ENCODE measurements around the gene CCSAP. TPM values are rescaled to one million over a fixed set of nuclear protein-coding genes. Genes with fewer than 3 reads are reported as not detected.

Gene CCSAP
- total RNA-seq, 2 donors from 2014 or later = 9.3 to 10.9 TPM

DNA sequence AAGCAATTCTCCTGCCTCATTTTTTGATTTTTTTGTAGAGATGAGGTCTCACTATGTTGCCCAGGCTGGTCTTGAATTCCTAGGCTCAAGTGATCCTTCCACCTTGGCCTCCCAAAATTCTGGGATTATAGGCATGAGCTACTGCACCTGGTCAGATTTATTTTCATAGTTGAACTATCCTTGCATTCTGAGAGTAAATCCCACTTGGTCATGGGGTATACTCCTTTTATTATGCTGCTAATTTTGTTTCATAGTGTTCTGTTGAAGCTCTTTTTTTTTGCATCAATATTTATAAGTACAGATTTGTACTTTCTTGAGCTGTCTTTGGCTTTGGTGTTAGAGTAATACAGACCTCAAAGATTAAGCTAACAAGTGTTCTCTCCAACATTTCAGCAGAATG lies 12.8 kb upstream of the CCSAP start:
- TF ChIP-seq, protein P1, sequence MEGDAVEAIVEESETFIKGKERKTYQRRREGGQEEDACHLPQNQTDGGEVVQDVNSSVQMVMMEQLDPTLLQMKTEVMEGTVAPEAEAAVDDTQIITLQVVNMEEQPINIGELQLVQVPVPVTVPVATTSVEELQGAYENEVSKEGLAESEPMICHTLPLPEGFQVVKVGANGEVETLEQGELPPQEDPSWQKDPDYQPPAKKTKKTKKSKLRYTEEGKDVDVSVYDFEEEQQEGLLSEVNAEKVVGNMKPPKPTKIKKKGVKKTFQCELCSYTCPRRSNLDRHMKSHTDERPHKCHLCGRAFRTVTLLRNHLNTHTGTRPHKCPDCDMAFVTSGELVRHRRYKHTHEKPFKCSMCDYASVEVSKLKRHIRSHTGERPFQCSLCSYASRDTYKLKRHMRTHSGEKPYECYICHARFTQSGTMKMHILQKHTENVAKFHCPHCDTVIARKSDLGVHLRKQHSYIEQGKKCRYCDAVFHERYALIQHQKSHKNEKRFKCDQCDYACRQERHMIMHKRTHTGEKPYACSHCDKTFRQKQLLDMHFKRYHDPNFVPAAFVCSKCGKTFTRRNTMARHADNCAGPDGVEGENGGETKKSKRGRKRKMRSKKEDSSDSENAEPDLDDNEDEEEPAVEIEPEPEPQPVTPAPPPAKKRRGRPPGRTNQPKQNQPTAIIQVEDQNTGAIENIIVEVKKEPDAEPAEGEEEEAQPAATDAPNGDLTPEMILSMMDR (conservative IDR thresholded peaks at IDR 0.05) = no peak

DNA sequence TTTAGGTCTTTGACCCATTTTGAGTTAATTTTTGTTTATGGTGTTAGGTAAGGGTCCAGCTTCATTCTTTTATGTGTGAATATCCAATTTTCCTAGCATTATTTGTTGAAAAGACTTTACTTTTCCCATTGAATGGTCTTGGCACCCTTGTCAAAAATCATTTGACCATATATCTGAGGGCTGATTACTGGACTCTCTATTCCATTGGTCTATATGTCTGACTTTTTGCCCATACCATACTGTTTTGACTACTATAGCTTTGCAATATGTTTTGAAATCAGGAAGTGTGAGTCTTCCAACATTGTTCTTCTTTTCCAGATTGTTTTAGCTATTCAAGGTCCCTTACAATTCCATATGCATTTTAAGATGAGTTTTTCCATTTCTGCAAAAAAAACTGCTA lies 11.4 kb upstream of the CCSAP start:
- Mint-ChIP-seq H3K4me1 (no peaks in the 10 kb centered on the region), H3K27me3 (ENCODE audit: insufficient read depth) (peaks cover 2% of the 10 kb centered on the region), H3K9me3 (peaks cover 19% of the 10 kb centered on the region), H3K4me3 (no peak overlapping the region), H3K27ac (no peak overlapping the region), H3K36me3 (ENCODE audit: low read depth) (no peaks in the 10 kb centered on the region)
- Histone ChIP-seq H3K27ac (ENCODE audit: low read depth, low read length) (no peak overlapping the region), H3K4me1 (ENCODE audit: control insufficient read depth, insufficient read depth, low read length) (no peaks in the 10 kb centered on the region), H3K9ac (ENCODE audit: extremely low read depth, low read length, poor library complexity, severe bottlenecking) (no peak overlapping the region), H3K9me3 (ENCODE audit: control insufficient read depth, low read length) (peaks cover 24% of the 10 kb centered on the region), H3K36me3 (ENCODE audit: control insufficient read depth, insufficient read depth, low read length) (no peaks in the 10 kb centered on the region), H3K27me3 (ENCODE audit: control insufficient read depth, insufficient read depth, low read length, poor library complexity, severe bottlenecking) (no peaks in the 10 kb centered on the region), H3K4me3 (ENCODE audit: low read length) (no peak overlapping the region)
- TF ChIP-seq, protein P1 (conservative IDR thresholded peaks at IDR 0.05) = no peak
- DNase-seq = no peak

More for the DNA sequence above, 12.8 kb upstream of the CCSAP start:
- Histone ChIP-seq H3K9ac (ENCODE audit: extremely low read depth, low read length, poor library complexity, severe bottlenecking) (no peak overlapping the region), H3K27ac (ENCODE audit: low read depth, low read length) (no peak overlapping the region), H3K4me3 (ENCODE audit: low read length) (no peak overlapping the region), H3K4me1 (ENCODE audit: control insufficient read depth, insufficient read depth, low read length) (no peaks in the 10 kb centered on the region), H3K27me3 (ENCODE audit: control insufficient read depth, insufficient read depth, low read length, poor library complexity, severe bottlenecking) (no peaks in the 10 kb centered on the region), H3K9me3 (ENCODE audit: control insufficient read depth, low read length) (peaks cover 24% of the 10 kb centered on the region), H3K36me3 (ENCODE audit: control insufficient read depth, insufficient read depth, low read length) (no peaks in the 10 kb centered on the region)
- peaks cover 2% of the 10 kb centered on the region for H3K4me1 Mint-ChIP-seq
- H3K27ac Mint-ChIP-seq = no peak overlapping the region
- DNase-seq = no peak
- peaks cover 19% of the 10 kb centered on the region for H3K9me3 Mint-ChIP-seq
- no peak overlapping the region for H3K4me3 Mint-ChIP-seq
- H3K36me3 Mint-ChIP-seq (ENCODE audit: low read depth) = no peaks in the 10 kb centered on the region
- H3K27me3 Mint-ChIP-seq (ENCODE audit: insufficient read depth) = peaks cover 2% of the 10 kb centered on the region

DNA sequence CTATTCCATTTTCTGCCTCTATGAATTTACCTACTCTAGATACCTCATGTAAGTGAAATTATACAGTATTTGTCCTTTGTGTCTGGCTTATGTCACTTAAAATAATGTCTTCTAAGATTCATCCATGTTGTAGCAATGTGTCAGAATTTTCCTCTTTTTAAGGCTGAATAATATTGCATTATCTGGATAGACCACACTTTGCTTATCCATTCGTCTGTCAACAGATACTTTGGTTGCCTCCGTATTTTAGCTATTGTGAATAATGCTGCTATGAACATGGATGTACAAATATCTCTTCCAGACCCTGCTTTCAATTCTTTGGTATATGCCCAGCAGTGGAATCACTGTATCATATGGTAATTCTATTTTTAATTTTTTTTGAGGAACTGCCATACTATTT lies 10.1 kb upstream of the CCSAP start:
- WGBS, 2 experiments (ENCODE audit: insufficient coverage in 1 of 2, insufficient read length in 1 of 2) = 89 to 96% methylated on average over 2 of the region's 2 CpGs
- Mint-ChIP-seq H3K36me3 (ENCODE audit: low read depth) (no peaks in the 10 kb centered on the region), H3K4me1 (no peaks in the 10 kb centered on the region), H3K4me3 (no peak overlapping the region), H3K9me3 (peaks cover 19% of the 10 kb centered on the region), H3K27me3 (ENCODE audit: insufficient read depth) (peaks cover 2% of the 10 kb centered on the region), H3K27ac (no peak overlapping the region)
- Histone ChIP-seq H3K9me3 (ENCODE audit: control insufficient read depth, low read length) (peaks cover 24% of the 10 kb centered on the region), H3K9ac (ENCODE audit: extremely low read depth, low read length, poor library complexity, severe bottlenecking) (no peak overlapping the region), H3K27ac (ENCODE audit: low read depth, low read length) (no peak overlapping the region), H3K4me1 (ENCODE audit: control insufficient read depth, insufficient read depth, low read length) (no peaks in the 10 kb centered on the region), H3K36me3 (ENCODE audit: control insufficient read depth, insufficient read depth, low read length) (no peaks in the 10 kb centered on the region), H3K4me3 (ENCODE audit: low read length) (no peak overlapping the region), H3K27me3 (ENCODE audit: control insufficient read depth, insufficient read depth, low read length, poor library complexity, severe bottlenecking) (peaks cover under 1% of the 10 kb centered on the region)
- TF ChIP-seq, protein P1 (conservative IDR thresholded peaks at IDR 0.05) = no peak
- no peak for DNase-seq

Data from endodermal cell (in vitro differentiated cells).